Measurements from ENCODE around the gene KCNJ16. TPM values are rescaled to one million over a fixed set of nuclear protein-coding genes. Genes with fewer than 3 reads are reported as not detected.

KCNJ16 gene
- total RNA-seq, 2 experiments from 2014 or later, result not detected

- H3K36me3 Mint-ChIP-seq (ENCODE audit: low read depth), result no peaks in the 10 kb centered on the region
- no peaks in the 10 kb centered on the region for H3K27me3 Mint-ChIP-seq (ENCODE audit: low read depth)
- CTCF ChIA-PET, result interaction anchor here (0.7 kb wide), 1 partner anchor 58 kb away, joined by 3 read pairs; no protein-coding TSS in a partner anchor
- no peaks in the 10 kb centered on the region for H3K9me3 Mint-ChIP-seq
- H3K4me3 Mint-ChIP-seq, result no peak overlapping the region
- peaks cover 18% of the 10 kb centered on the region for H3K4me1 Mint-ChIP-seq (ENCODE audit: low read depth)
- intact Hi-C loops (cut with micrococcal nuclease), result loop anchor here (5.0 kb wide), 3 partner anchors 102 to 722 kb away; no protein-coding TSS in a partner anchor
- no peak for DNase-seq
- no peak overlapping the region for H3K27ac Mint-ChIP-seq
Observed at GRCh38 chr17:70139449-70139993, 64.5 kb downstream of the KCNJ16 start.

- H3K4me1 Mint-ChIP-seq (ENCODE audit: low read depth), result no peaks in the 10 kb centered on the region
- peaks cover 2% of the 10 kb centered on the region for H3K27me3 Mint-ChIP-seq (ENCODE audit: low read depth)
- H3K36me3 Mint-ChIP-seq (ENCODE audit: low read depth), result no peaks in the 10 kb centered on the region
- H3K4me3 Mint-ChIP-seq, result no peak overlapping the region
- DNase-seq, result no peak
- H3K27ac Mint-ChIP-seq, result no peak overlapping the region
- intact Hi-C loops (cut with micrococcal nuclease), result loop anchor here (1.0 kb wide), 2 partner anchors 537 to 575 kb away; no protein-coding TSS in a partner anchor
- CTCF ChIA-PET, result interaction anchor here (1.9 kb wide), 1 partner anchor 576 kb away, joined by 9 read pairs; no protein-coding TSS in a partner anchor
- no peaks in the 10 kb centered on the region for H3K9me3 Mint-ChIP-seq
Observed at GRCh38 chr17:70144260-70144846, 69.3 kb downstream of the KCNJ16 start.

GRCh38 chr17:70153210-70153609 lies 78.2 kb downstream of the KCNJ16 start:
- Mint-ChIP-seq H3K27me3 (ENCODE audit: low read depth) (peaks cover 6% of the 10 kb centered on the region), H3K4me3 (no peak overlapping the region), H3K36me3 (ENCODE audit: low read depth) (no peaks in the 10 kb centered on the region), H3K9me3 (no peaks in the 10 kb centered on the region), H3K27ac (no peak overlapping the region), H3K4me1 (ENCODE audit: low read depth) (no peaks in the 10 kb centered on the region)
- no peak for DNase-seq
- intact Hi-C loops (cut with micrococcal nuclease), result no loop called here
- CTCF ChIA-PET, result no interaction called here

- CTCF ChIA-PET, result no interaction called here
- Mint-ChIP-seq H3K4me1 (ENCODE audit: low read depth) (no peaks in the 10 kb centered on the region), H3K27me3 (ENCODE audit: low read depth) (peaks cover 17% of the 10 kb centered on the region), H3K4me3 (no peak overlapping the region), H3K9me3 (no peaks in the 10 kb centered on the region), H3K27ac (no peak overlapping the region), H3K36me3 (ENCODE audit: low read depth) (no peaks in the 10 kb centered on the region)
- no peak for DNase-seq
- intact Hi-C loops (cut with micrococcal nuclease), result no loop called here
Observed at GRCh38 chr17:70157151-70157550, 82.1 kb downstream of the KCNJ16 start.

- Mint-ChIP-seq H3K36me3 (ENCODE audit: low read depth) (no peaks in the 10 kb centered on the region), H3K27ac (no peak overlapping the region), H3K9me3 (no peaks in the 10 kb centered on the region), H3K4me1 (ENCODE audit: low read depth) (no peaks in the 10 kb centered on the region), H3K4me3 (no peak overlapping the region), H3K27me3 (ENCODE audit: low read depth) (peaks cover 13% of the 10 kb centered on the region)
- CTCF ChIA-PET, result interaction anchor here (0.5 kb wide), 1 partner anchor 574 kb away, joined by 3 read pairs; no protein-coding TSS in a partner anchor
- no peak for DNase-seq
- intact Hi-C loops (cut with micrococcal nuclease), result no loop called here
Observed at GRCh38 chr17:70158180-70158579, 83.2 kb downstream of the KCNJ16 start.

- CTCF ChIA-PET, result interaction anchor here (0.5 kb wide), 1 partner anchor 575 kb away, joined by 3 read pairs; no protein-coding TSS in a partner anchor
- Mint-ChIP-seq H3K36me3 (ENCODE audit: low read depth) (no peaks in the 10 kb centered on the region), H3K27ac (no peak overlapping the region), H3K27me3 (ENCODE audit: low read depth) (peaks cover 14% of the 10 kb centered on the region), H3K4me3 (no peak overlapping the region), H3K4me1 (ENCODE audit: low read depth) (no peaks in the 10 kb centered on the region), H3K9me3 (no peaks in the 10 kb centered on the region)
- DNase-seq, result no peak
- intact Hi-C loops (cut with micrococcal nuclease), result no loop called here
Observed at GRCh38 chr17:70158591-70158990, 83.6 kb downstream of the KCNJ16 start.

- H3K9me3 Mint-ChIP-seq, result no peaks in the 10 kb centered on the region
- CTCF ChIA-PET, result interaction anchor here (0.5 kb wide), 1 partner anchor 24 kb away, joined by 3 read pairs; no protein-coding TSS in a partner anchor
- H3K4me1 Mint-ChIP-seq (ENCODE audit: low read depth), result no peaks in the 10 kb centered on the region
- no peaks in the 10 kb centered on the region for H3K36me3 Mint-ChIP-seq (ENCODE audit: low read depth)
- H3K27me3 Mint-ChIP-seq (ENCODE audit: low read depth), result peaks cover 16% of the 10 kb centered on the region
- no peak for DNase-seq
- H3K4me3 Mint-ChIP-seq, result no peak overlapping the region
- H3K27ac Mint-ChIP-seq, result no peak overlapping the region
- intact Hi-C loops (cut with micrococcal nuclease), result no loop called here
Observed at GRCh38 chr17:70159980-70160379, 85.0 kb downstream of the KCNJ16 start.

GRCh38 chr17:70161519-70161918 lies 86.5 kb downstream of the KCNJ16 start:
- no peak overlapping the region for H3K27ac Mint-ChIP-seq
- no peaks in the 10 kb centered on the region for H3K4me1 Mint-ChIP-seq (ENCODE audit: low read depth)
- intact Hi-C loops (cut with micrococcal nuclease), result no loop called here
- no peaks in the 10 kb centered on the region for H3K36me3 Mint-ChIP-seq (ENCODE audit: low read depth)
- no peak for DNase-seq
- H3K4me3 Mint-ChIP-seq, result no peak overlapping the region
- H3K27me3 Mint-ChIP-seq (ENCODE audit: low read depth), result peaks cover 19% of the 10 kb centered on the region
- CTCF ChIA-PET, result no interaction called here
- H3K9me3 Mint-ChIP-seq, result no peaks in the 10 kb centered on the region

GRCh38 chr17:70165383-70165782 lies 90.4 kb downstream of the KCNJ16 start:
- no peaks in the 10 kb centered on the region for H3K9me3 Mint-ChIP-seq
- intact Hi-C loops (cut with micrococcal nuclease), result loop anchor here (5.0 kb wide), 1 partner anchor 387 kb away; no protein-coding TSS in a partner anchor
- no peak for DNase-seq
- H3K4me1 Mint-ChIP-seq (ENCODE audit: low read depth), result peaks cover 15% of the 10 kb centered on the region
- no peak overlapping the region for H3K27ac Mint-ChIP-seq
- H3K36me3 Mint-ChIP-seq (ENCODE audit: low read depth), result no peaks in the 10 kb centered on the region
- CTCF ChIA-PET, result no interaction called here
- H3K27me3 Mint-ChIP-seq (ENCODE audit: low read depth), result peaks cover 45% of the 10 kb centered on the region
- H3K4me3 Mint-ChIP-seq, result no peak overlapping the region

- intact Hi-C loops (cut with micrococcal nuclease), result loop anchor here (5.0 kb wide), 1 partner anchor 386 kb away; no protein-coding TSS in a partner anchor
- H3K27me3 Mint-ChIP-seq (ENCODE audit: low read depth), result peaks cover 49% of the 10 kb centered on the region
- H3K27ac Mint-ChIP-seq, result no peak overlapping the region
Observed at GRCh38 chr17:70166615-70167014, 91.6 kb downstream of the KCNJ16 start.

GRCh38 chr17:70168044-70168976 lies 93.3 kb downstream of the KCNJ16 start:
- CTCF ChIA-PET, result no interaction called here
- peaks cover 61% of the 10 kb centered on the region for H3K27me3 Mint-ChIP-seq (ENCODE audit: low read depth)
- peak overlapping the region; percentile 70 for H3K4me3 Mint-ChIP-seq
- no peaks in the 10 kb centered on the region for H3K9me3 Mint-ChIP-seq
- intact Hi-C loops (cut with micrococcal nuclease), result loop anchor here (1.0 to 5.0 kb wide), 2 partner anchors 384 to 561 kb away; no protein-coding TSS in a partner anchor
- no peaks in the 10 kb centered on the region for H3K36me3 Mint-ChIP-seq (ENCODE audit: low read depth)
- peak; percentile 44 for DNase-seq
- peaks cover 15% of the 10 kb centered on the region for H3K4me1 Mint-ChIP-seq (ENCODE audit: low read depth)
- H3K27ac Mint-ChIP-seq, result no peak overlapping the region

More at GRCh38 chr17:70166615-70167014, 91.6 kb downstream of the KCNJ16 start:
- Mint-ChIP-seq H3K4me3 (no peak overlapping the region), H3K4me1 (ENCODE audit: low read depth) (peaks cover 15% of the 10 kb centered on the region), H3K36me3 (ENCODE audit: low read depth) (no peaks in the 10 kb centered on the region), H3K9me3 (no peaks in the 10 kb centered on the region)
- DNase-seq, result no peak
- CTCF ChIA-PET, result no interaction called here
